CD4-positive, alpha-beta T cell treated with Interleukin-12 subunit alpha and Interleukin-12 subunit beta, for 1 hour (primary cell): ENCODE results near the gene NEO1.

Experiments
- DNase-seq: peaks from one replicate; pipeline ENCODE4 v3.0.0-alpha.2; 2020

Gene NEO1

GRCh38 chr15:73337187-73337586 is 284.9 kb downstream of the NEO1 start:
- DNase-seq = no peak

GRCh38 chr15:73338058-73338457 is 285.8 kb downstream of the NEO1 start:
- DNase-seq = no peak

GRCh38 chr15:73338606-73339374 is 286.5 kb downstream of the NEO1 start:
- no peak for DNase-seq

- DNase-seq = no peak
Measured at GRCh38 chr15:73340502-73341192, 288.4 kb downstream of the NEO1 start.

DNA sequence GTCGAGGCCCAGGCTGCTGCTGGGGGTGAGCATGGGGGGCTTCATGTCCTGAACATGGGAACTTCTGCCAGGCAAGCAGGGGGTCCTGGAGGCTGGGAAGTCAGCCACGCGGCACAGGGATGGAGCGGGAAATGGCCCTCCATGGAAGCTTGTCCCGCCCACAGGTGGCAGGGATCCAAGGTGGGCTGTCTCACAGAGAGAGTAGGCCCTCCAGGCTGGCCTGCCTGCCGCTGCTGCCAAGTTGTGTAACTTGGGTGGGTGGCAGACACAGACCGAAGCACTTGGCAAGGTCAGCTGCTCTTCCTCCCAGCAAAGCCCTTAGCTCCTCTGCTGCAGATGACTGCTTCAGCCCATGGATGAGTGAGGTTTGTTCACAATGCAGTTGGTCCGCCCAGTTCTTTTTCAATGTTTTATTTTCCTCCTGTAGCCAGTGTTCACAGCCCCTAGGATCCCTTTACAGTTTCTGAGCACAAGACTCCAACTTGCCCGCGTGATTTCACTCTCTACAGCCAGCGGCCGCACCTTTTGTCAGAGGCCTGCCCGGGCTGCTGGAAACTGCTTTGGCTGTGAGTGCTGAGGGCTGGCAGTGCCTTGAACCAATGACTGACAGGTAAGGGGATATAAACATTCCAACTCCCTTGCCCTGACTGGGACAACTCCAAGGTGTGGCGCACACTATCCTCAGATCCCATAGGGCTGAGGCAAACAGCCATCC is 289.8 kb downstream of the NEO1 start:
- DNase-seq = no peak

DNA sequence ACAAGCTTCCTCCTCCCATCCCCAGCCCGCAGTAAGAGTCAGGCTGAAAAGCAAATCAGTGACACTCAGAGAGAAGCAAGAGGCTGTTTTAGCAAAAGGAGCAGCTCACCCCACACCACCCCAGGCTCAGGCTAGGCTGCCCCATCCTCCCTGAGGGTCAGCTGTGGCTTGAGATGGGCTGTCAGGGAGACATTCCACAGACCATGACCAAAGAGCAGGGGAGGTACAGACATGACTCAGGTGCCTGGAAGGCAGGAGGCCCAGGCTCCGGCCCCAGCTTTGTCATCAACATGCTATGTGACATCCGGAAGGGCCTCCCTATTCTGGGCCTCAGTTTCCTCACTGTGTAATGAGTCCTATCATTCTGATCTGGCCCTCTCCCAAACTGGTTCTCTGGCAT is 291.8 kb downstream of the NEO1 start:
- DNase-seq = no peak

DNA sequence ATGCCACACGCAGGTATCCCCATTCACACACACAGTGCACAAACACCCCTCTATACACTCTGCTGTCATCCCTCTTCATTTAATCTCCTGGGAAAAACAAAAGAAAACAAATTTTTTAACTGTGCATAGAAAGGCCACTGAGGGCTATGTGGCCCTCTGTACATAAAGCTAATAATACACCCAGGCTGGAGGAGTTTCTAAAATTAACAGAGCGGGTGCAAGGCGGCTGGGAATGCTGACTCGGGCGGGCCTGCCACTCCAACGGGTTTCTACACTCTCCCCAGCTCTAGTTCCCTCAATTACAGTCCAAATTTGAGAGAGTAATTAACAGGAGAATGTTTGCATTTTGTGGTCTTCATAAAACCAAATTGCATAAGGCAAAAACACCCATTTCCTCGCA is 293.4 kb downstream of the NEO1 start:
- DNase-seq = no peak

DNA sequence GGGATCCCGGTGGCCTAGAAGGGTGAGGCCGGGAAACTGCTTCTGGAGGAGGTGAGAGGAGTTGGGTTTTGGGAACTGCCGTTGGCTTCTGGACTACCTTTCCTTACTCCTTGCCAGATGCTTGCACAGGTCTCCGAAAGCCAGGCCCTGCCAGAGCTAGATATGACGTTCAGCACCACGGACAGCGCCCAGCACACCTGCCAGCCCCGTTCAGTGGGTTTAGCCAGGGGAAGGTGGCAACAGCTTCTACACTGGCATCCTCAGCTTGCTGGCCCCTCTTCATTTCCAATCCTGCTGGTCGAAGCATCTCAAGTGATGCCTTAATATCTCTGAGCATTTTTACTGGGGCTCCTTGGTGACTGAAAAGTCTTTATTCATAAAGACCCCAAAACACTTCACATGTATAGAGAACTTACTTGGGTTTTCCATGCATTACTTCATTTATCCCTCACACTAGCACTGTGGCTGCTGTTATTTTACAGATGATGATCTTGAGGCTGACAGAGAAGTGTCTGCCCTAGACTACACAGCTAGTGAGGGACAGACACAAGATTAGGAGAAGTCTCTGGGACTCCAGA is 294.6 kb downstream of the NEO1 start:
- DNase-seq = peak; percentile 47

GRCh38 chr15:73349191-73349590 is 296.9 kb downstream of the NEO1 start:
- no peak for DNase-seq

DNA sequence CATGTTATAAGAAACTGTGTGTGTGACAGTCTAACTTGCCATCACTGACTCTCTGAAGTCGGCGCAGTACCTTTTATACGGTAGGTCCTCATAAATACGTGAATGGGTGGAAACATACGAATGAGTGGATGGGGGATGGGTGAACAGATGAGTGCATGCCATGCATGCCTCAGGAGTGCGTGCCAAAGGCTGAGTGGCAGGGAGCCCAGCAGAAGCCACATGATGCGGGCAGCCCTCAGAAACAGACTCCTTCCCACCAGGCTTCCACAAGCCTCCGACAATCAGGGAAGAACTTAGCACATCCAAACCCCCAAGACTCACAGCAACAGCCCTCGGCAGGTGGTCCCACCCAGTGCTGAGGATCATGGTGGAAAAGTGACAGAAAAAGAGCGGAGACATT is 299.8 kb downstream of the NEO1 start:
- no peak for DNase-seq

DNA sequence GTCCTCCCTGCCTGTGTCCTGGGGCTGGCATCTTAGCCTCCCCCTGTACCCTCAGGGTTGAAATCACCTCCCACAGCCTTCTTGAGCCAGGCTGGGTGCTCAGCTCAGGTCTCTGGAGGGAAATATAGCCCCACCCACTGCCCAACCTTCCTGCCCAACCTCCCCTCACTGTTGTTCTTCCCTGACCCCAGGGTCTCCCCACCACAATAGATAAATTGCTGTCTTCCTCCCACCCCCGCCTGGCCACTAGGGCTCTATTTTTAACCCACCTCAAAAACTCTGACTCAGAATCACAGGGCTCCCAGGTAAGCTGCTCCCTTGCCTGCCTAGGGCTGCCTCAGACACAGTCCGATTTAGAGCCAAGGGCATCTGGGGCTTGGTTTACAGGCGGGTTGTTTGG is 301.5 kb downstream of the NEO1 start:
- no peak for DNase-seq

DNA sequence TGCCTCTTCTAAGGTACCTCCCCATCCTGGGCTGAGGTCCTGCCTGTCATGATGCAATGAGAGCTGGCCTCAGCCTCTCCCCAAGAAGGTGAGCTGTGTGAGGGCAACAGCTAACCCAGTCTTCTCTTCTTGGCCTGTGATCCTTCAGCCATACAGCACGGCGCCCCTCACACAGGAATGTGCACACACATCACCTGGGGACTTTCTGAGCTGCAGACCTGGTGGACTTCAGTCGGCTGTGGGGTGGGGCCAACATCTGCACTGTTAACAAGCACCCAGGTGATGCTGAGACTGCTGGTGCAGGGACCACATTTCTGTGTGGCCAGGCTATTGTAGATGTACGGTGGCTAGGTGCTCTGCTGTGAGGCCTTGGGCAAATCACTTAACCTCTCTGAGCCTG is 302.0 kb downstream of the NEO1 start:
- no peak for DNase-seq
